Stimulated activated CD4-positive, alpha-beta T cell treated with anti-CD3 and anti-CD28 coated beads, Interleukin-1b, Interleukin-23, amount 100 ng/mL, for 1 hour (primary cell): ENCODE measurements around the gene DGCR2.
"Not testable (repeated sequence)": the region's sequence is repeated elsewhere in the genome, so short reads cannot be mapped to it uniquely, and the experiment has no call there.

Source experiments
- DNase-seq, 2 donors: peaks; one replicate each; pipeline ENCODE4 v3.0.0-alpha.2; 2020; ENCODE audit warnings: low read depth in 2 of 2

DGCR2 gene

GRCh38 chr22:19011075-19011474 is 111.1 kb downstream of the DGCR2 start:
- DNase-seq: no peak

- DNase-seq: no peak
These were observed 116.3 kb downstream of the DGCR2 start for GRCh38 chr22:19005905-19006304.

- no peak for DNase-seq
These were observed 117.7 kb downstream of the DGCR2 start for GRCh38 chr22:19004471-19004870.

GRCh38 chr22:19003508-19003907 is 118.7 kb downstream of the DGCR2 start:
- no peak for DNase-seq

GRCh38 chr22:19002684-19003038 is 119.6 kb downstream of the DGCR2 start:
- DNase-seq: no peak

GRCh38 chr22:19001204-19001603 is 121.0 kb downstream of the DGCR2 start:
- no peak for DNase-seq

GRCh38 chr22:19000106-19000505 is 122.1 kb downstream of the DGCR2 start:
- not testable (repeated sequence) for DNase-seq

- DNase-seq: no peak
These were observed 122.8 kb downstream of the DGCR2 start for GRCh38 chr22:18999416-18999815.

GRCh38 chr22:18999008-18999407 is 123.2 kb downstream of the DGCR2 start:
- no peak for DNase-seq

GRCh38 chr22:18997925-18998315 is 124.3 kb downstream of the DGCR2 start:
- no peak for DNase-seq

- no peak for DNase-seq
These were observed 124.8 kb downstream of the DGCR2 start for GRCh38 chr22:18997306-18997924.

- DNase-seq: no peak
These were observed 125.8 kb downstream of the DGCR2 start for GRCh38 chr22:18996376-18996900.

- DNase-seq: no peak
These were observed 126.9 kb downstream of the DGCR2 start for GRCh38 chr22:18995327-18995711.

GRCh38 chr22:18994701-18995326 is 127.4 kb downstream of the DGCR2 start:
- DNase-seq: no peak

GRCh38 chr22:18994056-18994455 is 128.2 kb downstream of the DGCR2 start:
- DNase-seq: no peak

GRCh38 chr22:18992543-18993198 is 129.5 kb downstream of the DGCR2 start:
- no peak for DNase-seq

- no peak for DNase-seq
These were observed 130.3 kb downstream of the DGCR2 start for GRCh38 chr22:18991821-18992442.

GRCh38 chr22:18991138-18991432 is 131.1 kb downstream of the DGCR2 start:
- DNase-seq: no peak

- DNase-seq: no peak
These were observed 131.7 kb downstream of the DGCR2 start for GRCh38 chr22:18990355-18991137.

GRCh38 chr22:18988958-18989357 is 133.3 kb downstream of the DGCR2 start:
- DNase-seq: no peak

- DNase-seq: no peak
These were observed 134.4 kb downstream of the DGCR2 start for GRCh38 chr22:18987765-18988164.

- not testable (repeated sequence) for DNase-seq
These were observed 135.1 kb downstream of the DGCR2 start for GRCh38 chr22:18987114-18987513.
